ENCODE results near the gene DRG2. TPM values are rescaled to one million over a fixed set of nuclear protein-coding genes. Genes with fewer than 3 reads are reported as not detected.

The DRG2 gene
- total RNA-seq, 4 donors from 2014 or later: 29.5 to 55.1 (median 43.3) TPM

DNA sequence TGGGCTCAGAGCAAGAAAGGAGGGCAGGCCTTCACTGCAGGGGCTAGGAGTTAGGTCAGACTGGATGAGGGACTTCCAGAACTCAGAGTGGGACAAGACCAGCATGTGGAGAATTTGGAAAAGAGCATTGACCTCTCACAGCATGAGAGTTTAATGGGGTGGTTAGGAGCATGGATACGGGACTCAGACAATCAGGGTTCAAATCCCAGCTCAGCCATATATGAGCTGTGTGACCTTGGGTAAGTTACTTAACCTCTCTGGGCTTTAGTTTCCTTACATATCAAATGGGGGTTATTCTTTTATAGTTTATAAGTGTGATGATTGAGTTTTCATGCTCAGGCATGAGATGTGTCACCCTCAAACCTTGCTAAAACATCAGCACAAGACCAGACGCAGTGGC lies 58.5 kb downstream of the DRG2 start:
- Histone ChIP-seq H3K36me3 (peaks cover 0 to 7% (median 0%) of the 10 kb centered on the region in 3 donors), H3K4me1 (peaks cover 0 to 3% (median 0%) of the 10 kb centered on the region in 4 donors), H3K4me3 (no peak overlapping the region), H3K27ac (no peak overlapping the region), H3K9me3 (no peaks in the 10 kb centered on the region), H3K27me3 (no peaks in the 10 kb centered on the region)
- no peak for TF ChIP-seq CTCF (IDR thresholded peaks at IDR 0.05)
- no peak for TF ChIP-seq POLR2A (IDR thresholded peaks at IDR 0.05)
- TF ChIP-seq EP300 (IDR thresholded peaks at IDR 0.05): no peak
- no peak for DNase-seq (ENCODE audit: low spot score in 2 of 2)
- 94 to 97% methylated on average over 2 of the region's 2 CpGs for whole genome bisulfite sequencing, 2 donors

- Histone ChIP-seq H3K9me3 (no peaks in the 10 kb centered on the region), H3K36me3 (peaks cover 0 to 7% (median 0%) of the 10 kb centered on the region in 3 donors), H3K27ac (no peak overlapping the region), H3K27me3 (no peaks in the 10 kb centered on the region), H3K4me1 (peaks cover 0 to 4% (median 0%) of the 10 kb centered on the region in 4 donors), H3K4me3 (no peak overlapping the region)
- DNase-seq (ENCODE audit: low spot score in 2 of 2): no peak
- TF ChIP-seq CTCF (IDR thresholded peaks at IDR 0.05): no peak
- no peak for TF ChIP-seq EP300 (IDR thresholded peaks at IDR 0.05)
- TF ChIP-seq POLR2A (IDR thresholded peaks at IDR 0.05): no peak
- 71 to 77% methylated on average over 3 of the region's 3 CpGs for WGBS, 2 donors
Measured at GRCh38 chr17:18146980-18147379, 59.2 kb downstream of the DRG2 start.

DNA sequence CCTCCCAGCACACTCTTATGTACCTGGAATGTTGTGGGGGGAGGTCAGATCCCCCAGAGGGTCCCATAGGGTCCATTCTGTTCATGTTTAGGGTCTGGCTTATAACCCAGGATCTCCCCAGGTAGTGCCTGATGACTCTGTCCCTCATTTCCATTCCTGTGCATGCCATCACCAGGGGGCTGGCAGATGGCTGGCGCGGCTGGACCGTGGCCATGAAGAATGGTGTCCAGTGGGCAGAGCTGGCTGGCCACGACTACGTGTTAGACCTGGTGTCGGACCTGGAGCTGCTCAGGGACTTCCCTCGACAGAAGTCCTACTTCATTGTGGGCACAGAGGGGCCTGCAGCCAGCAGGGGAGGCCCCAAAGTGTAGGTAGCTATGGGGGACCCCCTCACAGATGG lies 60.8 kb downstream of the DRG2 start:
- Histone ChIP-seq H3K9me3 (no peaks in the 10 kb centered on the region), H3K27me3 (no peaks in the 10 kb centered on the region), H3K36me3 (peaks cover 0 to 7% (median 0%) of the 10 kb centered on the region in 3 donors), H3K4me3 (no peak overlapping the region), H3K4me1 (peaks cover 0 to 19% (median 5%) of the 10 kb centered on the region in 4 donors), H3K27ac (no peak overlapping the region)
- no peak for TF ChIP-seq EP300 (IDR thresholded peaks at IDR 0.05)
- no peak for TF ChIP-seq POLR2A (IDR thresholded peaks at IDR 0.05)
- TF ChIP-seq CTCF (IDR thresholded peaks at IDR 0.05): no peak
- 85 to 90% methylated on average over 4 to 7 of the region's 7 CpGs for WGBS, 2 donors
- no peak for DNase-seq (ENCODE audit: low spot score in 2 of 2)

- Histone ChIP-seq H3K4me3 (no peak overlapping the region), H3K4me1 (peaks cover 0 to 26% (median 8%) of the 10 kb centered on the region in 4 donors), H3K27me3 (no peaks in the 10 kb centered on the region), H3K36me3 (peaks cover 0 to 7% (median 0%) of the 10 kb centered on the region in 3 donors), H3K27ac (no peak overlapping the region), H3K9me3 (no peaks in the 10 kb centered on the region)
- 77 to 87% methylated on average over 8 to 9 of the region's 9 CpGs for WGBS, 2 donors
- no peak for TF ChIP-seq POLR2A (IDR thresholded peaks at IDR 0.05)
- TF ChIP-seq CTCF (IDR thresholded peaks at IDR 0.05): no peak
- TF ChIP-seq EP300 (IDR thresholded peaks at IDR 0.05): no peak
- no peak for DNase-seq (ENCODE audit: low spot score in 2 of 2)
Measured at GRCh38 chr17:18151290-18151689, 63.5 kb downstream of the DRG2 start.

DNA sequence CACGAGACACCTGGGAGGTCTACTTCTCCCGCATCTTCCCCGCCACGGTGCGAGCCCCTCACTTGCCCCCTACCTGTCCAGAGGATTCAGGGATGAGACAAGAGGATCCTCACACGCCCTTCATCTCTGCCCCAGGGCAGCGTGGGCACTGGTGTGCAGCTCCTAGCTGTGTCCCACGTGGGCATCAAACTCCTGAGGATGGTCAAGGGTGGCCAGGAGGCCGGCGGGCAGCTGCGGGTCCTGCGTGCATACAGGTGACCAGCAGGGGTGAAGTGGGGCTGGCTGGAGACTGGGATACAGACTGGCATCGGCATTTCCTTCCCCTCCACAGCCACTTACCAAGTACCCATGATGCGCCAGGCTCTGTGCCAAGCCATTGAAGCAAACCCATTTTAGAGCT lies 67.4 kb downstream of the DRG2 start:
- Histone ChIP-seq H3K9me3 (no peaks in the 10 kb centered on the region), H3K27ac (peak overlapping the region in 1 of 4 donors; percentile 86), H3K4me1 (peaks cover 0 to 57% (median 21%) of the 10 kb centered on the region in 4 donors), H3K4me3 (no peak overlapping the region), H3K36me3 (peaks cover 0 to 3% (median 0%) of the 10 kb centered on the region in 3 donors), H3K27me3 (no peaks in the 10 kb centered on the region)
- TF ChIP-seq CTCF (IDR thresholded peaks at IDR 0.05) (no peak), EP300 (IDR thresholded peaks at IDR 0.05) (no peak), POLR2A (IDR thresholded peaks at IDR 0.05) (no peak)
- DNase-seq (ENCODE audit: low spot score in 2 of 2): no peak
- 95 to 96% methylated on average over 12 to 14 of the region's 14 CpGs for WGBS, 2 donors
